Inferior parietal cortex (tissue), 1 donor: ENCODE measurements around the gene TAS2R41.
"Not testable (repeated sequence)": the region's sequence is repeated elsewhere in the genome, so short reads cannot be mapped to it uniquely, and the experiment has no call there.

Experiments used
- DNase-seq: peaks from one replicate; pipeline ENCODE4 v3.0.0-alpha.2; 2016; ENCODE audit errors: extremely low spot score

Gene TAS2R41

DNA sequence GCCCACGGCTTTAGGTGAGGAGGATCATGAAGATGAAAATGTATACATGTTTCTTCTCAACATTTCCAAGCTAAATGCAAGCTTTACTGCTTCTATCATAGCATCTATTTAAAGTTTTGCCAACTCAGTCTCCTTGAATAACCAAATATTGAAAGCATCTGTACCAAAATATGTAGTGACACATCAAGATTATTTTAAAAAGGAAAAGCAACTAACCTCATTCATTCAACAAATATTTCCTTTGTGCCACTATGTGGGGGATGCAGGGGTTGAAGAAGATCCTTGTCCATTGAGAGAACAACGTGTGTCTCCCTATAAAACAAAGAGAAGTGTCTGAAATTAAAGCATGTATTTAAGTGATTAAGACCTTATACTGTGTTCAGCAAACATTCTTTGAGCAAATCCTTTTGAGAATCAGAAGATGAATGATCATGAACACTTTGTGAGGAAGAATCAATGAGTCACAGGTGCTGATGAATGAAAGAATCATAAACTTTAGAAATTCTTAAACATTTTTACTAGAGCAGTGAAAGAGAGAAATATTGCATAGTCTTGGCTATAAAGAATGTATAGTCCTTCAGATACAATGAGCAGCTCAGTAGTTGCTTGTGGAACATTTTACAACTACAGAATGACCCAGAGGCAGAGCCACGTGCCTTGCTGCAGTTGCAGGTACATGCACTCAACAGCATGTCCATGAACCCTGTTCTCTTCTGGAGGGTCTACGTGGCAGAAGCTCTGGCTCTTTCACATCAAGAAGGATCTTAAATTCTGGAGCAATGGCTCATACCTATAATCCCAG, 20.5 kb upstream of the TAS2R41 start:
- no peak for DNase-seq

DNA sequence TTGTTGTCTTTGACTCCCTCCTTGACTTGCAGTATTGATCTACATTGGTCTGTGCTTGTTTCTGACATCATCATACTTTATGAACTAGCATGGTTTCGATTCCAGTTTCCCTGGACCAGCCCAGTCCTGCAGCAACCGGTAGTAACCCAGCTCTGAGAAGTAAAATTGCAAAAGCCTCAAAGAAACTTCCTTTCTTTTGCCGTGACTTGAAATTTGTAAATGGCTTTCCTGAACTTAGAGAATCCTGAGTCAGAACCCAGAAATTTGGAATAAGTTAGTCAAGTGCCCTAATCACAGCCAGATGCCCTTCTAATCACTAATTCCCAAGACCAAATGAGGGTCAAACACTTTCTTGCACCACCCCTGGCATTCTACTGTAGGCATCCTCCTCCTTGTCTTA, 19.4 kb upstream of the TAS2R41 start:
- DNase-seq = no peak

DNA sequence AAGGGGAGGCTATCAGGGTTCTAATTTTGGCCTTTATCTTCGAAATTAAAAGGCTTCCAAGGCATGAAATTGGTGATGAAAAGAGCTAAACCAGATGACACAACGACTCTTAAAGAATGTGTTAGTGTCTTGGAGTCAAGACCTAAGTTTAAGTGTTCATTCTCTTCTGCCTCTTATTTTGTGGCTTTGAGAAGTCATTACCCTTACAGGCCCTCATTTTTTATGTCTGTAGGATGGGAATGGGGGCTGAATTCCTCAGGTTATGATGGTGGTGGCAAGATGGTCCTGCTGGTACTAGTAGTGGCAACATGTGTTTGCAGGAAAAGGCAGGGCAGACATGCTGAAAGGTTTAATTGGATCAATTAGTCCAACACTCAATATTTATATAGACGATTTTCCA, 19.0 kb upstream of the TAS2R41 start:
- no peak for DNase-seq

- DNase-seq = no peak
Observed at GRCh38 chr7:143459359-143459758, 18.3 kb upstream of the TAS2R41 start.

DNA sequence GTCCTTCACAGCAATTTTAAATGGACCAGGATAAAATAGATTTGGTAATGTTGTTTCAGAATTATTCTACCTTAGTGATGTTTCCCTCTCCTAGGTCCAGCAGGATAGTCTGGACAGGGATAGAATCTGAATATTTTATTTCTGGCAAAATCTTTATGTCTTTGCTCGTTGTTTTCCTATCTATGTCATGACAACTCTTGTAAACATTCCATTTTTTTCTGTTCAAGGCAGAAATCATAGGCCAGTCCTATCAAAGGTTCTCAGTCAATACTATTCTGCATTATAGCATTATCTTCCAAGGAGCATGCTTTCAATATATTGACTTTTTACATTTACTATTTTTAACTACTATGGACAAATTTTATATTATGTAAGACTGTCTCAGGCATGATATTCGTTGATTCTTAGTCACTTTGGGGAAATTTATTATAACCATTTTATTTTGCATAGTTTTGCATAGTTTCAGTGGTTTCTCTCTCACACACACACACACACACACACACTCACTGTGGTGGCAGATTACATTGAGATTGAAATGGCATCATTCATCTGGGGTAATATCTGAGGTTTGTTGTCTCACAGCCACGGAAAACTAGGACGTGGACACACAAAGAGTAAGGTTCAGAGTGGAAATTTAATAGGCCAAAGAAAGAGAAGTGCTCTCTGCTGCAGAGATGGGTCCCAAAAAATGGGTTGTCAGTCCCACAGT, 17.2 kb upstream of the TAS2R41 start:
- DNase-seq = no peak

GRCh38 chr7:143462045-143462444, 15.6 kb upstream of the TAS2R41 start:
- no peak for DNase-seq

- DNase-seq = no peak
Observed at GRCh38 chr7:143463556-143463955, 14.1 kb upstream of the TAS2R41 start.

GRCh38 chr7:143463957-143464356, 13.7 kb upstream of the TAS2R41 start:
- no peak for DNase-seq

GRCh38 chr7:143467724-143468123, 9.9 kb upstream of the TAS2R41 start:
- no peak for DNase-seq

DNA sequence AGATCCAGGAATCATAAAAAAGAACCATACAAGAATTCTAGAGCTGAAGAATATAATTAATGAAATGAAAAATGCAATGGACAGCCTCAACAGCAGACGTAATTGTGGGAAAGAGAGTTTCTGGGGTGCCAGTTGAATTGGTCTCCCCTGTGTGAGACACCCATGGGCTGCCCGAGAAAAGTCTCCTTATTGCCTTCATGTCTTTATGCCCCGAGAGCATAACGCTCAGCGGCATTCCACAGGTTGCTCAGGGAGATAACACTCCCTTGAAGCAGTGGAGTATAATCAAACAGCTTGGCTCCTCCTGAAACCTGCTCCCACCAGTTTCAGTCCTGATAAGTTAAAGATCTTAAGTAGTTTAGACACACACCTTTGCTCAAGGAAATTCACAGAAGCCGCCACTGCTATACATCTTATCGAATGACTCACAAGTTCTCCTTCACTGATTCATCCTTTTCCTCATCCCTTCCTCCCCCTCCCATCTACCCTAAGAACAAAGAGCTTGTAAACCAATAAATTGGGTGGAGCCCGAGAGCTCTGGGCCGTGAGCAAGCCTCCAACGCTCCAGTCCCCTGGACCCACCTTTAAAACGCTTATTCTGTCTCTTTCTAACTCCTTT, 5.5 kb upstream of the TAS2R41 start:
- DNase-seq = not testable (repeated sequence)

GRCh38 chr7:143479055-143479766, 1.5 kb downstream of the TAS2R41 start:
- DNase-seq = no peak

DNA sequence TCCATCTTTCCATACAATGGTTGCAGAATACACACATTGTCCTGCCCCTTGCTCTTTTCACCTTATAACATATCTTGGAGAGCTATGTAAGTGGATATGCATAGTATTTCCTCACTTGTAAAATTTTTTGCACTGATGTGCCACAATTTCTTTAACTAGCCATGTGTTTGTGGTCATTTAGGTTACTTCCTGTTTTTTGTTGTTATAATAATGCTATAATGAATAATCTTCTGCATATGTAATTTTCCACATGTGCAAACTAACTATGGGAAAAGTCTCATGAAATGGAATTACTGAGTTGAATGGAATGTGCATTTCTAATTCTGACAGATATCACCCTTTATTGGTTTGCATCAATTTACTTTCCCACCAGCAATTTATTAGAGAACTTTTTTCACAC, 2.8 kb downstream of the TAS2R41 start:
- no peak for DNase-seq

DNA sequence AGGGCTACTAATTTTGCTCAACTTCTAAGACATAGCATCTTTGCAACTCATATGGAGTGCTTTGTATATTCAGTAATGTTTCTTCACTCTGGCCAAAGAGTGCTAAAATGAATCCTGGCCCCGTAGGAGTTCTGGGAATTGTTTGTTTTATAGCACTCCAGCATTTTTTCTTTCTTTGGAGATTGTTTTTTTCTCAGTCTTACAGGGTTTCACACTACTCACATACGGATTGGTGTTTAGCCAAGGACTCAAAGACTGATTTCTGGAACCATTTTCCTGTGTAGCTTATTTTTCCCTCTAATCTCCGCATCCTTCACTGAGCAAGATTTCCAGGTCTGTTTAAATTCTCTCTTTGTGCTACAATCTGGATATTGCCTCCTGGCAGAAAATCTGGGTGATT, 6.4 kb downstream of the TAS2R41 start:
- no peak for DNase-seq

DNA sequence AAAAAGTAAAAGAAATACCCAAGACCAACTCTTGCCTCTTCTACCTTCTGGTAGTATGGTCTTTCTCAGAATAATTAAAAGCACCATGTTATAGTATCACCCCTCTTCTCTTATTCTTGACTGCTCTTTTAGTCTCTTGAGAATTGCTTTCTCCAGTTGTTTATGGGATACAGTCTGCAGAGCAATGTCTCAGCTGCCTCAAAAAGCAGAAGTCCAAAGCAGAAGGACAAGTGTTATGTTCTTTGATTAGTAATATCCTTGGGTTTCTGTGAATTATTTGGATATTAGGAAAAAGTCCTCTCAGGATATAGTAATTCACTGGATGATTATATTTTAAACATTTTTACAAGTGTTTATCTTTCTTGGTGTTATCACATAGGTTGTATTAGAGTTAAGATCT, 7.4 kb downstream of the TAS2R41 start:
- no peak for DNase-seq

DNA sequence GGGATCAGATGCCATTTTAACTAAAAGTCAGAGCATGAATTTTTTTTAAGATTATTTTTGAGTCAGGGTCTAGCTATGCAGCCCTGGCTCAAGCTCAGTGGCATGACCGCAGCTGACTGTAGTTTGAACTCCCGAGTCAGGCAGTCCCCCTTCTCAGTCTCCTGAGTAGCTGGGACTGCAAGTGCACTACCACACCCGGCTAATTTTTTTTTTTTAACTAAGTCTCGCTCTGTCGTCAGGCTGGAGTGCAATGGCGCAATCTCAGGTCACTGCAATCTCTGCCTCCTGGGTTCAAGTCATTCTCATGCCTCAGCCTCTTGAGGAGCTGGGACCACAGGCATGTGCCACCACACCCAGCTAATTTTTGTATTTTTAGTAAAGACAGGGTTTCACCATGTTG, 7.8 kb downstream of the TAS2R41 start:
- no peak for DNase-seq

- DNase-seq = not testable (repeated sequence)
Observed at GRCh38 chr7:143486266-143486665, 8.6 kb downstream of the TAS2R41 start.

DNA sequence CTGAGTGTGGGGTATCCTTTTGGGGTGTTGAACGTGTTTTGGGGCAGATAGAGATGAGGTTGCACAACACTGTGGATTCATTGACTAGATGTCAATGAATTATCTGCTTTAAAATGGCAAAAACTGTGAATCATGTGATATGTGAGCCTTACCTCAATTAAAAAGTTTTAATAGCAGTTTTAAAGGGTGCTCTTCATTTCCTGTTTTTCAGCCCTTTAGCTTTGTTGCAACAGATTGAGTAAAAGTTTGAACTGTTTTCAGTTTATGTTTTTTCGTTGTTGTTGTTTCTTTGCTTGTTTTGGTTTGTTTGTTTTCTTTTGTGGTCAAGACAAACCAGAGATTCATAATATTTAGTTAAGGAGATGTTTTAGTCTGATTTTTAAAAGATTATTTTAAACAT, 9.4 kb downstream of the TAS2R41 start:
- DNase-seq = no peak

- DNase-seq = no peak
Observed at GRCh38 chr7:143487566-143487965, 9.9 kb downstream of the TAS2R41 start.

GRCh38 chr7:143490717-143491306, 13.1 kb downstream of the TAS2R41 start:
- no peak for DNase-seq

DNA sequence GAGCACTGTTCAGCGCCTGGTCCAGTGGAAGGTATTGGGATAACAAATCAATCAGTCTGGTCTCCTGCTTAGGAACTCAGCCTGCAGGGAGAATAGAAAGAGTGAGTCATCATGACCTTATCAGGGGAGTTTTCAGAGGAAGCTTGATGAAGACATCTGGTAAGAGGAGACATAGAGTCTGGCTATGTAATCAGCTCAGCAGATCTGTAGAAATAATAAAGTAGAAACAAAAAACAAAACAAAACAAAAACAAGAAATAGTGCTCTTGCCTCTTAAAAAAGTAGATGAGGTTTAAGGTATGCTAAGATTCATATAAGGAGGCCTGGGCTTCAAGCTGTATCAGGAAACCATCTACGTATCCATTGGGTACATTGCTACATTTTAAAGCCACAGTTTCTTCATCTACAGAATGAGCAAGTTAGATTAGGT, 14.4 kb downstream of the TAS2R41 start:
- no peak for DNase-seq

- DNase-seq = no peak
Observed at GRCh38 chr7:143492799-143493739, 15.4 kb downstream of the TAS2R41 start.
